SU-DHL-6 (cell line): ENCODE results near the gene PTPRE.

ENCODE experiments used
- CTCF ChIP-seq: fragments of 200-600 bp; sonication (generic); IDR thresholded peaks from one replicate; pipeline ENCODE4 v1.5.1; 2017; ENCODE audit warnings: antibody characterized with exemption, mild to moderate bottlenecking, low read length, moderate library complexity; ENCODE audit not compliant: insufficient read depth, poor library complexity, severe bottlenecking
- EZH2phosphoT487 ChIP-seq: fragments of 200-600 bp; sonication (generic), shearing (Covaris generic); conservative IDR thresholded peaks from 2 replicates; pipeline ENCODE4 v1.6.1; 2018; ENCODE audit warnings: mild to moderate bottlenecking, antibody characterized with exemption, low read length, moderate library complexity, mixed read lengths

GRCh38 chr10:127880557-127880956, 26.3 kb upstream of the PTPRE start:
- TF ChIP-seq CTCF (no peak), EZH2phosphoT487 (no peak)
